Stromal cell of bone marrow (primary cell): Measurements from ENCODE around the gene CEMIP.

Experiments used
- DNase-seq: peaks from one replicate; pipeline ENCODE4 v3.0.0-alpha.2; 2012; ENCODE audit warnings: low read depth

The CEMIP gene

GRCh38 chr15:80979538-80980200 lies 200.5 kb downstream of the CEMIP start:
- DNase-seq: no peak

- DNase-seq: no peak
These were observed 203.0 kb downstream of the CEMIP start for GRCh38 chr15:80982205-80982604.

GRCh38 chr15:80982839-80983238 lies 203.7 kb downstream of the CEMIP start:
- no peak for DNase-seq

- no peak for DNase-seq
These were observed 205.7 kb downstream of the CEMIP start for GRCh38 chr15:80984856-80985255.

- DNase-seq: no peak
These were observed 206.8 kb downstream of the CEMIP start for GRCh38 chr15:80985981-80986380.

- DNase-seq: no peak
These were observed 207.3 kb downstream of the CEMIP start for GRCh38 chr15:80986487-80986886.

DNA sequence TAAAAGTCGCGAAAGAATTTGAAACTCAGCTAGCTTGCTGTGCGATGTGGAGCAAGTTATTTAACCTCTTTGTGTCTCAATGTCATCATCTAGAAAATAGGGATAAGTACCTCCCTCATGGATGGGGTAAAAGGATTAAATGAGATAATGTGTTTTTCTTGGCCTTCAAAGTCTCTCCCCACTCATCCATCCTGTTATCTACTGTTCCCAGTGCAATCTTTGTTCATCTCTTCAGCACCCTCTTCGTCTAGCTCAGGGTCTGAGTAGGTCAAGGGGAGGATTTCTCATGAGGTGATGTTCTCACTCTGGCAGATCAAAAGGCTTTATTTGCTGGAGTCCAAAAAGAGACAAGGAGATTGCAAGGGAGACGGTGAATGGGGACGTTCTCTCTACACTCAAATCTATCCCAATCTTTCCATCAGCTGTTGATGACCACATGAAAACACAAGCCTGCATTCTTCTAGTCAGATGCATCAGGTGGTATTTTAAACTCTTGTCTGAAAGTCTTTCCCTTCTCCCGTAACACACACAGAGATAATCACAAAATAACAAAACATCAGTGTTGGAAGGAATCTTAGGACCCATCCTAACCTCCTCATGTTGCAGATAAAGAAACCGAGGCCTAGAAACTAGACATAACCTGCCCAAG lies 209.1 kb downstream of the CEMIP start:
- DNase-seq: no peak

GRCh38 chr15:80989081-80989517 lies 209.9 kb downstream of the CEMIP start:
- no peak for DNase-seq

- peak; percentile 90 for DNase-seq
These were observed 210.6 kb downstream of the CEMIP start, which contains the start of gene MESD for GRCh38 chr15:80989518-80990478. Gene MESD (minus strand): TSS chr15:80989819. CDS start chr15:80989791, 28 bp downstream.

GRCh38 chr15:80990955-80991354 lies 211.8 kb downstream of the CEMIP start:
- no peak for DNase-seq

GRCh38 chr15:80991421-80991820 lies 212.3 kb downstream of the CEMIP start:
- DNase-seq: peak; percentile 85

DNA sequence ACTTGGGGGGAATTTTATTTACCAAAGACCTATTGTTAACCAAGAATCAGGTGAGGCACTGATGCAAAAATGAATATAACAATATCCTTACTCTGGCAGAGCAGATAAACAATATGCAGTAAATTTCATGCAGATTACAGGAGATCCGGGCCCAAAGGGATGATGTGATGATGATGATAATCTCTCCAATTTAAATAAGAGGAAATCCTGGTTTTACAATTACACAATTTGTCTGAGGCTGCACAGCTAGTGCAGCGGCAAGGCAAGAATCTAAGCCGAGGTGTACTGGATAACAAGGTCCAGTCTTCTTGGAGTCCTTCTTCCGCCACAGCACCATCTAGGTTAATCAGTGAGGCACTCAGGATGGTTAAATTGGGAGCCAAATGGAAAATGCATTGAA lies 212.8 kb downstream of the CEMIP start:
- DNase-seq: no peak

DNA sequence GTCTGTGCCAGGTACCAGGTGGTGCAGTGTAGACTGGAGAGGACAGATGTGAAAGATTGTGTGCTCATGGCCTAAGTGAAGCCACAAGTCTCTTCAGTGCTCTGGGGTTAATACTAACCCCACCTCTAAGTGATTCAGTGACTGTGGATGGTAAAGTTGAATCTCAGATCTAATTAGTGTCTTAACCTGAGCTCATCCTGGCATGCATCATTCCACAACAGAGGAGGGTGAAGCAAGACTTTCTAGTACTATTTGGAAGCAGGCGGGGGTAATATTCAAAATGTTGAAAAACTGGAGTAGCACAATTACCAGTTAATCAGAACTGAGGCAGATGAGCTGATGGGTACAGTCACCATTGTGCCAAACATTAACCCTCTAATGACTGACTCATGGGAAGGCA lies 213.3 kb downstream of the CEMIP start:
- DNase-seq: no peak

- no peak for DNase-seq
These were observed 217.1 kb downstream of the CEMIP start for GRCh38 chr15:80996247-80996646.

DNA sequence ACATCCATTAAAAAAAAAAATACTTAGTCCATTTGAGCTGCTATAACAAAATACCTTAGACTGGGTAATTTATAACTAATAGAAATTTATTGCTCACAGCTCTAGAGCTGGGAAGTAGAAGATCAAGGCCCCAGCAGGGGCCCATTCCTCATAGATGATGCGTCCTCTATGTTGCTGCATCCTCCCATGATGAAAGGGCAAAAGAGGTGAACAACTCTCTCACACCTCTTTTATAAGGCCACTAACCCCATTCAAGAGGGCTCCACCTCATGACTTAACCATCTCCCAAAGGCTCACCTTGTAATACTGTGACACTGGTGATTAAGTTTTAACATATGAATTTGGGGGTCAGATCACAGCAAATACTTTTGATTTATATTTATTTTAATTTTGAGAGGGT lies 218.5 kb downstream of the CEMIP start:
- no peak for DNase-seq

GRCh38 chr15:80998251-80998650 lies 219.1 kb downstream of the CEMIP start:
- no peak for DNase-seq

DNA sequence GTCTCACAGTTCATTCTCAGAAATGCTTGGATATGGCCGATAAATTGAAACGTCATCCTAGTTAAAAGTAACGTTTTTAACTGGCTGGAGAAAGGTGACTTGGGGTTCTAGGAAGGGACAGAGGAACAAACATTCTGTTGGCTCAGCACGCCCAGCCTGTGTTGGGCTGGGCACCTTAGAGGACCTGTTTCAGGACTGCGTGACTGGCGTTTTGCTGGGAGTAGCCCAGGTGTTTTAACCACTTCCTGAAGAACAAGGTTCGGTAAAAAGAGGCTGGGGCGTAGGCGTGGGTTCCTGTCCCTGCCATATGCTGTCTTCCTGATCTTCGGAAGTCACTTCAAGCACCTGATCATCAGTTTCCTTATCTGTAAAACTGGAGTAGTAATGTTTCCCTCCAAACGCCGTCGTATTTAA lies 220.5 kb downstream of the CEMIP start:
- no peak for DNase-seq

GRCh38 chr15:81000144-81000623 lies 221.0 kb downstream of the CEMIP start:
- DNase-seq: no peak

- peak; percentile 85 for DNase-seq
These were observed 221.5 kb downstream of the CEMIP start, which contains the start of gene TLNRD1 for GRCh38 chr15:81000624-81001151. Gene TLNRD1 (plus strand): TSS chr15:81000923. CDS start chr15:81002272, 1,349 bp downstream.
